Measurements from ENCODE around the gene KATNB1. TPM values are rescaled to one million over a fixed set of nuclear protein-coding genes. Genes with fewer than 3 reads are reported as not detected.

The KATNB1 gene
- polyA plus RNA-seq, 3 donors, result 16.9 to 35.6 (median 17.7) TPM

- intact Hi-C loops (cut with micrococcal nuclease), result no loop called here
- Mint-ChIP-seq H3K4me1 (peaks cover 4% of the 10 kb centered on the region), H3K4me3 (no peak overlapping the region), H3K27ac (no peak overlapping the region), H3K9me3 (peaks cover 0 to under 1% (median 0%) of the 10 kb centered on the region in 7 donors), H3K36me3 (peaks cover 27 to 43% of the 10 kb centered on the region in 2 donors), H3K27me3 (ENCODE audit: low read depth in 3 of 3) (peaks cover 0 to 2% (median under 1%) of the 10 kb centered on the region in 3 donors)
- Histone ChIP-seq H3K4me1 (ENCODE audit: control insufficient read depth in 1 of 2, insufficient read depth in 2 of 2, low read length in 2 of 2) (peaks cover 3 to 4% of the 10 kb centered on the region in 2 donors), H3K27me3 (ENCODE audit: control insufficient read depth in 2 of 2, insufficient read depth in 2 of 2, low read length in 2 of 2) (no peaks in the 10 kb centered on the region), H3K9me3 (replicated peaks in 1 of 2; ENCODE audit: control insufficient read depth in 1 of 2, insufficient read depth in 1 of 2, low read length in 2 of 2) (no peaks in the 10 kb centered on the region), H3K79me2 (ENCODE audit: insufficient read depth, low read length) (no peaks in the 10 kb centered on the region), H3K27ac (ENCODE audit: low read depth in 1 of 2, low read length in 2 of 2) (no peak overlapping the region), H3K36me3 (replicated peaks in 1 of 2; ENCODE audit: control insufficient read depth in 1 of 2, insufficient read depth in 2 of 2, low read length in 2 of 2) (peaks cover 20 to 36% of the 10 kb centered on the region in 2 donors), H3K4me2 (replicated peaks; ENCODE audit: extremely low read depth, low read length, poor library complexity, severe bottlenecking) (no peak overlapping the region), H2AFZ (ENCODE audit: insufficient read depth, low read depth, low read length, poor library complexity, severe bottlenecking) (no peak overlapping the region), H3K9ac (ENCODE audit: insufficient read depth, low read length, poor library complexity, severe bottlenecking) (no peak overlapping the region), H3K4me3 (replicated peaks in 1 of 3; ENCODE audit: low read depth in 2 of 3, low read length in 3 of 3) (no peak overlapping the region), H4K20me1 (ENCODE audit: insufficient read depth, low read length) (no peaks in the 10 kb centered on the region)
- no peak for DNase-seq
- WGBS (ENCODE audit: insufficient coverage), result 97% methylated on average over 9 of the region's 16 CpGs
- TF ChIP-seq CTCF (IDR thresholded peaks at IDR 0.05), result no peak
These were observed 6.2 kb downstream of the KATNB1 start for GRCh38 chr16:57741660-57742191.

GRCh38 chr16:57742543-57742942 is 7.0 kb downstream of the KATNB1 start:
- Mint-ChIP-seq H3K36me3 (peaks cover 25 to 48% of the 10 kb centered on the region in 2 donors), H3K9me3 (no peaks in the 10 kb centered on the region), H3K27ac (peak overlapping the region in 1 of 7 donors; percentile 11), H3K4me3 (no peak overlapping the region), H3K4me1 (no peaks in the 10 kb centered on the region), H3K27me3 (ENCODE audit: low read depth in 3 of 3) (peaks cover 0 to 2% (median 0%) of the 10 kb centered on the region in 3 donors)
- Histone ChIP-seq H3K9me3 (replicated peaks in 1 of 2; ENCODE audit: control insufficient read depth in 1 of 2, insufficient read depth in 1 of 2, low read length in 2 of 2) (no peaks in the 10 kb centered on the region), H3K4me2 (replicated peaks; ENCODE audit: extremely low read depth, low read length, poor library complexity, severe bottlenecking) (no peak overlapping the region), H3K4me3 (replicated peaks in 1 of 3; ENCODE audit: low read depth in 2 of 3, low read length in 3 of 3) (no peak overlapping the region), H4K20me1 (ENCODE audit: insufficient read depth, low read length) (no peaks in the 10 kb centered on the region), H3K27ac (ENCODE audit: low read depth in 1 of 2, low read length in 2 of 2) (no peak overlapping the region), H3K27me3 (ENCODE audit: control insufficient read depth in 2 of 2, insufficient read depth in 2 of 2, low read length in 2 of 2) (no peaks in the 10 kb centered on the region), H3K9ac (ENCODE audit: insufficient read depth, low read length, poor library complexity, severe bottlenecking) (no peak overlapping the region), H2AFZ (ENCODE audit: insufficient read depth, low read depth, low read length, poor library complexity, severe bottlenecking) (no peak overlapping the region), H3K4me1 (ENCODE audit: control insufficient read depth in 1 of 2, insufficient read depth in 2 of 2, low read length in 2 of 2) (no peaks in the 10 kb centered on the region), H3K36me3 (replicated peaks in 1 of 2; ENCODE audit: control insufficient read depth in 1 of 2, insufficient read depth in 2 of 2, low read length in 2 of 2) (peaks cover 20 to 42% of the 10 kb centered on the region in 2 donors), H3K79me2 (ENCODE audit: insufficient read depth, low read length) (no peaks in the 10 kb centered on the region)
- DNase-seq, result no peak
- TF ChIP-seq CTCF (IDR thresholded peaks at IDR 0.05), result no peak
- intact Hi-C loops (cut with micrococcal nuclease), result no loop called here
- 94% methylated on average over 2 of the region's 4 CpGs for WGBS (ENCODE audit: insufficient coverage)

Data from CD14-positive monocyte (primary cell).